GM19372 (cell line): ENCODE data around the gene ACTL6B.
A peak's percentile ranks its signal among the peaks of the same experiment; 100 is the strongest.
"Not testable (repeated sequence)": the region's sequence is repeated elsewhere in the genome, so short reads cannot be mapped to it uniquely, and the experiment has no call there.

Experiments used
- ATAC-seq: cut with Tn5 transposase; IDR thresholded peaks from one replicate; pipeline ENCODE4 v1.9.1; 2021; ENCODE audit warnings: mild to moderate bottlenecking, low read depth, moderate library complexity; ENCODE audit not compliant: unreplicated experiment

The ACTL6B gene

GRCh38 chr7:100673302-100673941 lies 17.2 kb upstream of the ACTL6B start, which contains the start of gene GNB2:
GNB2 (plus strand) TSS chr7:100673740; CDS start chr7:100676266, 2,526 bp downstream.
- ATAC-seq: peak; percentile 67

- no peak for ATAC-seq
Measured at GRCh38 chr7:100671353-100672327, 15.4 kb upstream of the ACTL6B start.

- no peak for ATAC-seq
Measured at GRCh38 chr7:100670074-100670473, 13.8 kb upstream of the ACTL6B start.

- ATAC-seq: not testable (repeated sequence)
Measured at GRCh38 chr7:100669106-100669505, 12.9 kb upstream of the ACTL6B start.

- ATAC-seq: no peak
Measured at GRCh38 chr7:100668069-100668449, 11.8 kb upstream of the ACTL6B start.

GRCh38 chr7:100667331-100668068 lies 11.3 kb upstream of the ACTL6B start:
- no peak for ATAC-seq

- no peak for ATAC-seq
Measured at GRCh38 chr7:100665168-100665726, 9.0 kb upstream of the ACTL6B start.

- ATAC-seq: not testable (repeated sequence)
Measured at GRCh38 chr7:100662194-100662776, 6.0 kb upstream of the ACTL6B start.

GRCh38 chr7:100654908-100655831 lies 1.1 kb downstream of the ACTL6B start:
- ATAC-seq: no peak

GRCh38 chr7:100649826-100650565 lies 6.3 kb downstream of the ACTL6B start:
- no peak for ATAC-seq

GRCh38 chr7:100642534-100642907 lies 13.7 kb downstream of the ACTL6B start:
- no peak for ATAC-seq

GRCh38 chr7:100641860-100642533 lies 14.3 kb downstream of the ACTL6B start:
- no peak for ATAC-seq

- ATAC-seq: no peak
Measured at GRCh38 chr7:100641463-100641859, 14.8 kb downstream of the ACTL6B start, which contains the start of gene TFR2. TFR2 (minus strand) TSS chr7:100641552; CDS start chr7:100641509, 43 bp downstream.

GRCh38 chr7:100640517-100641440 lies 15.5 kb downstream of the ACTL6B start:
- no peak for ATAC-seq

- no peak for ATAC-seq
Measured at GRCh38 chr7:100639995-100640516, 16.2 kb downstream of the ACTL6B start.

GRCh38 chr7:100632951-100633717 lies 23.1 kb downstream of the ACTL6B start:
- no peak for ATAC-seq
